Esophagus muscularis mucosa (tissue), 4 donors: ENCODE results near the gene CD72. TPM values are rescaled to one million over a fixed set of nuclear protein-coding genes. Genes with fewer than 3 reads are reported as not detected.

Experiments used
- DNase-seq: peaks from one replicate; pipeline ENCODE4 v3.0.0-alpha.2; 2017; ENCODE audit errors: extremely low spot score
- H3K27ac ChIP-seq, 4 donors: fragments of 200-600 bp; sonication (generic); replicated peaks in 1 of 4; 1 replicate in 3 of 4; 2 replicates in 1 of 4; pipeline ENCODE4 v1.5.1; 2016 to 2019; ENCODE audit warnings: mild to moderate bottlenecking in 1 of 4
- H3K27me3 ChIP-seq, 4 donors: fragments of 200-600 bp; sonication (generic); one replicate each; pipeline versions ENCODE4 v1.5.1 to v1.6.0; 2016 to 2019
- H3K36me3 ChIP-seq, 4 donors: fragments of 200-600 bp; sonication (generic); one replicate each; pipeline ENCODE4 v1.5.1; 2016 to 2019
- H3K4me1 ChIP-seq, 4 donors: fragments of 200-600 bp; sonication (generic); one replicate each; pipeline ENCODE4 v1.5.1; 2016 to 2019
- H3K4me3 ChIP-seq, 4 donors: fragments of 200-600 bp; sonication (generic); 1 replicate in 2 of 4; 2 replicates in 2 of 4; pipeline ENCODE4 v1.5.1; 2016 to 2019; ENCODE audit warnings: mild to moderate bottlenecking in 4 of 4, moderate library complexity in 1 of 4
- H3K9me3 ChIP-seq, 4 donors: fragments of 200-600 bp; sonication (generic); 1 replicate in 3 of 4; 2 replicates in 1 of 4; pipeline ENCODE4 v1.5.1; 2016 to 2019
- EP300 ChIP-seq: sonication (generic); formaldehyde crosslinking; IDR thresholded peaks from one replicate; pipeline ENCODE4 v1.6.1; 2017; ENCODE audit warnings: antibody characterized with exemption
- POLR2A ChIP-seq: fragments of 450-650 bp; IDR thresholded peaks from one replicate; pipeline ENCODE4 v1.6.1; 2017; ENCODE audit warnings: antibody characterized with exemption, moderate library complexity, mild to moderate bottlenecking, low read depth
- POLR2AphosphoS5 ChIP-seq, 2 donors: sonication (generic); formaldehyde crosslinking; IDR thresholded peaks; one replicate each; pipeline ENCODE4 v1.6.1; 2017; ENCODE audit warnings: antibody characterized with exemption in 2 of 2
- WGBS: methylation state at CpG from one replicate; pipeline ENCODE4 v1.1.5; 2018; 5-methylcytosine and 5-hydroxymethylcytosine counted together
- intact Hi-C: fragments of 100-400 bp; cut with DNase I; formaldehyde crosslinking; loops from one replicate; pipeline ENCODE4 v1.15.1; 2023
- total RNA-seq, 4 donors: library from RNA; depleted of rRNA; stranded (reverse); fragments of >200 nt; gene quantifications; one replicate each; pipeline versions ENCODE4 v1.1.0 to v1.2.1, GENCODE V29; 2016
- TF ChIP-seq, protein P1 (sequence below), 3 experiments: fragments of 200-600 bp in 2 of 3; fragments of 450-650 bp in 1 of 3; sonication (generic) in 2 of 3; IDR thresholded peaks; one replicate each; pipeline ENCODE4 v1.5.1; 2017 to 2019; ENCODE audit warnings: antibody characterized with exemption in 3 of 3, mild to moderate bottlenecking in 2 of 3, moderate library complexity in 1 of 3

CD72 gene
- total RNA-seq, 4 donors from 2014 or later: 1.4 to 2.2 TPM; not detected in 2

GRCh38 chr9:35627575-35627974 is 9.4 kb upstream of the CD72 start:
- TF ChIP-seq, protein P1, sequence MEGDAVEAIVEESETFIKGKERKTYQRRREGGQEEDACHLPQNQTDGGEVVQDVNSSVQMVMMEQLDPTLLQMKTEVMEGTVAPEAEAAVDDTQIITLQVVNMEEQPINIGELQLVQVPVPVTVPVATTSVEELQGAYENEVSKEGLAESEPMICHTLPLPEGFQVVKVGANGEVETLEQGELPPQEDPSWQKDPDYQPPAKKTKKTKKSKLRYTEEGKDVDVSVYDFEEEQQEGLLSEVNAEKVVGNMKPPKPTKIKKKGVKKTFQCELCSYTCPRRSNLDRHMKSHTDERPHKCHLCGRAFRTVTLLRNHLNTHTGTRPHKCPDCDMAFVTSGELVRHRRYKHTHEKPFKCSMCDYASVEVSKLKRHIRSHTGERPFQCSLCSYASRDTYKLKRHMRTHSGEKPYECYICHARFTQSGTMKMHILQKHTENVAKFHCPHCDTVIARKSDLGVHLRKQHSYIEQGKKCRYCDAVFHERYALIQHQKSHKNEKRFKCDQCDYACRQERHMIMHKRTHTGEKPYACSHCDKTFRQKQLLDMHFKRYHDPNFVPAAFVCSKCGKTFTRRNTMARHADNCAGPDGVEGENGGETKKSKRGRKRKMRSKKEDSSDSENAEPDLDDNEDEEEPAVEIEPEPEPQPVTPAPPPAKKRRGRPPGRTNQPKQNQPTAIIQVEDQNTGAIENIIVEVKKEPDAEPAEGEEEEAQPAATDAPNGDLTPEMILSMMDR (IDR thresholded peaks at IDR 0.05): no peak
- TF ChIP-seq EP300: no peak
- no peak for TF ChIP-seq POLR2A
- no peak for TF ChIP-seq POLR2AphosphoS5 (IDR thresholded peaks at IDR 0.05)
- H3K4me3 ChIP-seq: no peak overlapping the region

DNA sequence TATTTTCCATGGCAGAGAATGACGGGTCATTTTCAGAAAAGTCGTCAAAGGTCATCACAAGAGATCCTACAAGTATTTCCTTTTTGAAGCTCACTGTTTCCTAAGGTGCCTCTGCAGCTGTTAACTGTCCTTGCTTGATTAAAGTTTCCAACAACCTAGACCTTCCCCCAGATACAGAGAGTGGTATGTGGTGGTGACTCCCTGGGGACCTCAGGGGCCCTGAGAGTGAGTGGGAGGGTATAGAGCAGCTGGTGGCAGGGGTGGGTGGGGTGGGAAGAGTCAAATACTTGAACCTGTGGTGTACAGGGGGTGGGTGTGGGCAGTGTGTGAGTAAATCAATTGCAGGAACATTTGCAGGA is 1.6 kb upstream of the CD72 start:
- TF ChIP-seq POLR2AphosphoS5 (IDR thresholded peaks at IDR 0.05) (no peak), POLR2A (no peak), EP300 (no peak)
- TF ChIP-seq, protein P1 (IDR thresholded peaks at IDR 0.05): no peak
- no peak for DNase-seq
- Histone ChIP-seq H3K27me3 (no peaks in the 10 kb centered on the region), H3K36me3 (no peaks in the 10 kb centered on the region), H3K4me1 (peaks cover 4 to 17% (median 13%) of the 10 kb centered on the region in 4 donors), H3K9me3 (no peaks in the 10 kb centered on the region), H3K4me3 (no peak overlapping the region), H3K27ac (no peak overlapping the region)
- intact Hi-C loops: no loop called here
- 61% methylated on average over 2 of the region's 2 CpGs for WGBS

More at GRCh38 chr9:35627575-35627974, 9.4 kb upstream of the CD72 start:
- Histone ChIP-seq H3K4me1 (no peaks in the 10 kb centered on the region), H3K9me3 (no peaks in the 10 kb centered on the region), H3K27me3 (no peaks in the 10 kb centered on the region), H3K36me3 (no peaks in the 10 kb centered on the region), H3K27ac (no peak overlapping the region)
- DNase-seq: no peak
- 93% methylated on average over 2 of the region's 2 CpGs for WGBS
- intact Hi-C loops: no loop called here

- intact Hi-C loops: no loop called here
- Histone ChIP-seq H3K4me3 (no peak overlapping the region), H3K27ac (no peak overlapping the region), H3K9me3 (no peaks in the 10 kb centered on the region), H3K4me1 (peaks cover 4 to 17% (median 13%) of the 10 kb centered on the region in 4 donors), H3K27me3 (no peaks in the 10 kb centered on the region), H3K36me3 (no peaks in the 10 kb centered on the region)
- TF ChIP-seq POLR2AphosphoS5 (IDR thresholded peaks at IDR 0.05) (peak in 1 of 2 donors; percentile 28), EP300 (no peak)
- 82% methylated on average over 17 of the region's 17 CpGs for WGBS
- DNase-seq: no peak
These were observed 914 bp upstream of the CD72 start for GRCh38 chr9:35618854-35619799.

GRCh38 chr9:35617548-35617947 is 665 bp downstream of the CD72 start:
- H3K27ac ChIP-seq: peak overlapping the region in 1 of 4 donors; percentile 35
- H3K4me1 ChIP-seq: peaks cover 4 to 17% (median 13%) of the 10 kb centered on the region in 4 donors
- H3K9me3 ChIP-seq: no peaks in the 10 kb centered on the region
- TF ChIP-seq EP300 (no peak), POLR2A (no peak), POLR2AphosphoS5 (IDR thresholded peaks at IDR 0.05) (no peak)
- TF ChIP-seq, protein P1 (IDR thresholded peaks at IDR 0.05): no peak
- intact Hi-C loops: no loop called here
- DNase-seq: no peak
- H3K4me3 ChIP-seq: peak overlapping the region; percentile 50 to 62 (median 54)
- no peaks in the 10 kb centered on the region for H3K36me3 ChIP-seq
- H3K27me3 ChIP-seq: no peaks in the 10 kb centered on the region
- 64% methylated on average over 8 of the region's 8 CpGs for WGBS

DNA sequence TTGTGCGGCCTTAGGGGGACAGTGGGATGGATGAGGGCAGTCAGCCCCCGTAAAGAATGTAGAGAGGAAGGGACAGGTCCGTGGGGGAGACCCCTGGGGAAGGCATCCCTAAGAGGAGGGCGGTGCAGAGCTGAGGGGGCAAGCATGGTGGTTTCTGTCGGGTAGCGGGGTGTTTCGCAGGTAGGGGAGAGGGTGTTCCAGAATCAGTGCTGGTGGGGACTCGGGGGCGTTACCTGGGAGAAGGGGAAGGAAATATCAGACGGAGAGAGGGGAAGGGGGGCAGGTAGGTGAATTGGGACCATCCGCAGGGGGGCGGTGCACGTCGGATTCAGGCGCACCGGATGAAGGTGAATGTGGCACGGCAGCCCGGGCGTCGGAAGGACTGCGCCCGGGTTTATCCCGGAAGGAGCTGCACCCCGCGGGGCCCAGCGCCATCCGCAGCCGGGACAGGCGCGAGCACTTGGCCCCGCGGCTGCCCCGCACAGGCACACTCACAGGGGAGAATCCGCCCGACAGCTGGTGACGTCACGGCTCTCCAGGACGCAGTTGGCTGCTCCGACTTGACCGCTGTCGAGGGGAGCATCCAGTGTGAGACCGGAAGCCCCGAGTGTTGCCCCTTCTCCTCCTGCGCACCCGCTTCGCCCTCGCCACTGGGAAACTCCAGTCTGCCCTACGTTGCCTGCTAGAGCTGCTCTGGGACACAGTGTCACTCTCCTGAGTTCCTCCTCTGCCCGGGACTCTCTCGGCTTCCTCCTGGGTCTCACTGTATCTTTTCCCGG is 1.3 kb downstream of the CD72 start:
- H3K9me3 ChIP-seq: no peaks in the 10 kb centered on the region
- DNase-seq: no peak
- intact Hi-C loops: no loop called here
- H3K27me3 ChIP-seq: no peaks in the 10 kb centered on the region
- TF ChIP-seq POLR2AphosphoS5 (IDR thresholded peaks at IDR 0.05) (peak in 1 of 2 donors; percentile 48), POLR2A (no peak)
- TF ChIP-seq, protein P1 (IDR thresholded peaks at IDR 0.05): peak in 2 of 3 experiments; percentile 5 to 7
- H3K4me3 ChIP-seq: peak overlapping the region; percentile 50 to 62 (median 54)
- no peaks in the 10 kb centered on the region for H3K36me3 ChIP-seq
- H3K4me1 ChIP-seq: peaks cover 4 to 17% (median 13%) of the 10 kb centered on the region in 4 donors
- WGBS: 11% methylated on average over 45 of the region's 51 CpGs
- H3K27ac ChIP-seq: peak overlapping the region in 1 of 4 donors; percentile 35
